ENCODE results near the gene WNT1.

DNA sequence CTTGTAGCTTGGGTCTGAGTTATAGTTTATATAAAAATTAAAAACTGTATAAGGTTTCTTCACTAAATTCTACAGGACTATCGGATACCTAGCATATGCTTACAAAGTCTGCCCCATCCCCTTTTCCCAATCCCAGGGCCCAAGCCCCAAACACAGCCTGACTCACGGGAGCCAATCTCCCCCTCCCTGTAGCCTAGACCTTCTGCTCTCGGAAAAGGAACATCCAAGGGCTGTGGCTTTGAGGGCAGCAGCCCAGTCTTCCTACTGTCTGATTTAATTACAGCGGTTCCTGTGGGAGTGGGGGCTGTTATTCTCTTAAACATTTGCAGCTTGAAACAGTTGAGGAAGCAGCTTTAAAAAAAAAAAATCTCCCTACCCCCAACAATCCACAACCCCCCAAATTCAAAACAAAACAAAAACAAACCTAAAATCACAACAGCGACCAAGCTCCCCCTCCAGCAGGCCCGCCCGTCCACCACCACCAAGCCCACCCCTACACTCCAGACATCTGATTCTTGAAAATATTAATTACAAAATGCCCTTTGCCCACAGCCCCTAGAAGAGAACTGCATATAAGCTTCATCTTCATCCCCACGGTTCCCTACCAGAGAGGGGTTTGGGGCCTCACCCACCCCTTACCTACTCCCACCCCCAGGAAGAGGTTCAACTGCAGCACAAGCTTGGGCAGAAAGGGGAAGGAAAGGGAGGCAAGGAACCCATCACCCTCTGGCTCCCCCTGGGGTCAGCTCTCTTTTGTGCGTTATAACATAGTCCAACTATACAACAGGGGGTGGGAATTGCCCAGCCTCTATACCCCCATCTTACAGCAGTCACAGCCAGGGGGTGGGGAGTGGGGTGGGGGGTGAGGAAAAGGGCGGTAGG, 41.6 kb downstream of the WNT1 start:
- TF ChIP-seq, protein P1, sequence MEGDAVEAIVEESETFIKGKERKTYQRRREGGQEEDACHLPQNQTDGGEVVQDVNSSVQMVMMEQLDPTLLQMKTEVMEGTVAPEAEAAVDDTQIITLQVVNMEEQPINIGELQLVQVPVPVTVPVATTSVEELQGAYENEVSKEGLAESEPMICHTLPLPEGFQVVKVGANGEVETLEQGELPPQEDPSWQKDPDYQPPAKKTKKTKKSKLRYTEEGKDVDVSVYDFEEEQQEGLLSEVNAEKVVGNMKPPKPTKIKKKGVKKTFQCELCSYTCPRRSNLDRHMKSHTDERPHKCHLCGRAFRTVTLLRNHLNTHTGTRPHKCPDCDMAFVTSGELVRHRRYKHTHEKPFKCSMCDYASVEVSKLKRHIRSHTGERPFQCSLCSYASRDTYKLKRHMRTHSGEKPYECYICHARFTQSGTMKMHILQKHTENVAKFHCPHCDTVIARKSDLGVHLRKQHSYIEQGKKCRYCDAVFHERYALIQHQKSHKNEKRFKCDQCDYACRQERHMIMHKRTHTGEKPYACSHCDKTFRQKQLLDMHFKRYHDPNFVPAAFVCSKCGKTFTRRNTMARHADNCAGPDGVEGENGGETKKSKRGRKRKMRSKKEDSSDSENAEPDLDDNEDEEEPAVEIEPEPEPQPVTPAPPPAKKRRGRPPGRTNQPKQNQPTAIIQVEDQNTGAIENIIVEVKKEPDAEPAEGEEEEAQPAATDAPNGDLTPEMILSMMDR (conservative IDR thresholded peaks at IDR 0.05 in 1 of 2, IDR thresholded peaks at IDR 0.05 in 1 of 2; ENCODE audit: extremely low read depth in 1 of 2, insufficient read depth in 1 of 2, low read depth in 1 of 2, low read length in 2 of 2), result peak; percentile 21 to 35
- no peak for TF ChIP-seq EZH2 (IDR thresholded peaks at IDR 0.05; ENCODE audit: borderline replicate concordance, low read length)

Measured in mammary epithelial cell (primary cell).